Measurements from ENCODE around the gene TSC22D4. TPM values are rescaled to one million over a fixed set of nuclear protein-coding genes. Genes with fewer than 3 reads are reported as not detected.

Gene TSC22D4
- polyA plus RNA-seq, 1 of the 3 experiments (the other 2 are of a cell fraction) = 32.7 TPM

DNA sequence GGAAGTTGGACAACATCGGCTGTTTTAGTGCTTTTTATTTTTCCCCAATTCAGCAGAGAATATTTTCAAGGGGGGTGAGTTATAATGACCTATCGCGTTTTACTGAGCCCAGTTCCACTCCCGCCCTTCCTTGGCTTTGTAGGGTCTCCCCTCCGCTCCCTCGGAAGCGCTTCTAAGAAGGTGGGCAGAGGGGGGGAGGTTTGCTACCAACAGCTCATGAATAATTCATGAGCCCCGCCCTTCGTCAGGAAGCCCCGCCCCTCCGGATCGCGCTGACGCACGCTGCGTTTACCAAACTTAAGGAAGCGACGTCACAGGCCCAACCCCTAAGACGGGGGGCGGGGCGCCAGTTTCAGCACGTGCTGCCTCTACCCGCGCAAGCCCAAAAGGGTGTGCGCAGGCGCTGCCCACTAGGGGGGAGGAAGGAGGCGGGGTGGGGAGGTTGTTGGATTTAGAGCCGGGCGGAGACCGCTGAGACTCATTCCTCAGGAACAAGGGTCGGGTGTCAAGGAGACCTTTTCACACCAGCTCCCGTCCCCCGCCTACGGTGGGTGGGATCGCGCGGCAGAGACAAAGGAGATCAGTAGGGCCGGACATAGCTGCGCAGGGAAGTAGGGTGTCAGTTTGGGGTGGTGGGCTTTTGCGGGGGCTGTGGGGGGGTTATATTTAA is 49.9 kb downstream of the TSC22D4 start:
- H3K4me1 ChIP-seq (ENCODE audit: control insufficient read depth in 1 of 2, insufficient read depth in 2 of 2, low read depth in 1 of 2, low read length in 1 of 2) = peaks cover 17 to 39% of the 10 kb centered on the region in 2 experiments; a peak in 3 of 4 replicates
- H4K20me1 ChIP-seq (ENCODE audit: insufficient read depth) = peaks cover 13% of the 10 kb centered on the region
- peak overlapping the region; percentile 99 for H3K9ac ChIP-seq
- WGBS (ENCODE audit: low lambda C conversion rate) = under 1% methylated on average over 34 of the region's 40 CpGs
- H3K79me2 ChIP-seq (ENCODE audit: insufficient read depth) = peaks cover 45% of the 10 kb centered on the region
- peaks cover 28 to 32% of the 10 kb centered on the region in 2 experiments for H3K36me3 ChIP-seq (replicated peaks in 1 of 2; ENCODE audit: control insufficient read depth in 1 of 2, insufficient read depth in 2 of 2, low read length in 1 of 2)
- POLR2A ChIA-PET = interaction anchor here (0.6 to 3.3 kb wide), 26 partner anchors 8 to 1606 kb away, joined by 3 to 12 read pairs (median 4); partner anchors contain the start of genes ACTL6B, AP4M1, GPC2 and MCM7
- peak overlapping the region; percentile 78 to 95 for H3K4me3 ChIP-seq (ENCODE audit: low read depth in 2 of 2, low read length in 1 of 2)
- H3K27me3 ChIP-seq (ENCODE audit: insufficient read depth) = no peaks in the 10 kb centered on the region
- CTCF ChIA-PET = interaction anchor here (0.7 to 3.2 kb wide), 10 partner anchors 21 to 403 kb away, joined by 3 to 23 read pairs (median 4); partner anchors contain the start of genes NYAP1 and POP7
- DNase-seq = peak; percentile 96
- no peak overlapping the region for H2AFZ ChIP-seq (ENCODE audit: low read depth)
- peak overlapping the region; percentile 97 for H3K4me2 ChIP-seq
- H3F3A ChIP-seq (replicated peaks; ENCODE audit: insufficient read depth) = peaks cover 17% of the 10 kb centered on the region
- H3K9me3 ChIP-seq = no peaks in the 10 kb centered on the region
- H3K27ac ChIP-seq (ENCODE audit: low read depth in 2 of 2, low read length in 1 of 2) = peak overlapping the region; percentile 99 to 100
- H3K9me2 ChIP-seq = no peaks in the 10 kb centered on the region
- TF ChIP-seq, protein P1, sequence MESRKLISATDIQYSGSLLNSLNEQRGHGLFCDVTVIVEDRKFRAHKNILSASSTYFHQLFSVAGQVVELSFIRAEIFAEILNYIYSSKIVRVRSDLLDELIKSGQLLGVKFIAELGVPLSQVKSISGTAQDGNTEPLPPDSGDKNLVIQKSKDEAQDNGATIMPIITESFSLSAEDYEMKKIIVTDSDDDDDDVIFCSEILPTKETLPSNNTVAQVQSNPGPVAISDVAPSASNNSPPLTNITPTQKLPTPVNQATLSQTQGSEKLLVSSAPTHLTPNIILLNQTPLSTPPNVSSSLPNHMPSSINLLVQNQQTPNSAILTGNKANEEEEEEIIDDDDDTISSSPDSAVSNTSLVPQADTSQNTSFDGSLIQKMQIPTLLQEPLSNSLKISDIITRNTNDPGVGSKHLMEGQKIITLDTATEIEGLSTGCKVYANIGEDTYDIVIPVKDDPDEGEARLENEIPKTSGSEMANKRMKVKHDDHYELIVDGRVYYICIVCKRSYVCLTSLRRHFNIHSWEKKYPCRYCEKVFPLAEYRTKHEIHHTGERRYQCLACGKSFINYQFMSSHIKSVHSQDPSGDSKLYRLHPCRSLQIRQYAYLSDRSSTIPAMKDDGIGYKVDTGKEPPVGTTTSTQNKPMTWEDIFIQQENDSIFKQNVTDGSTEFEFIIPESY (IDR thresholded peaks at IDR 0.05; ENCODE audit: borderline replicate concordance, low read depth) = no peak; the same call in 1 of the 2 replicates
- TF ChIP-seq GABPA (IDR thresholded peaks at IDR 0.05; ENCODE audit: low read depth) = peak; percentile 68
- TF ChIP-seq JUND (IDR thresholded peaks at IDR 0.05) = 0 out of 2 replicates have a peak, but pooled peaks have one; percentile 3
- peak; percentile 69 for TF ChIP-seq CHD2 (IDR thresholded peaks at IDR 0.05; ENCODE audit: low read length, partially characterized antibody)
- peak; percentile 92 for TF ChIP-seq MXI1 (IDR thresholded peaks at IDR 0.05; ENCODE audit: low read depth, low read length)
- TF ChIP-seq SIN3A (IDR thresholded peaks at IDR 0.05; ENCODE audit: borderline replicate concordance, low read depth, low read length) = 0 out of 2 replicates have a peak, but pooled peaks have one; percentile 9
- TF ChIP-seq FOXJ3 (CRISPR knock-in tag; IDR thresholded peaks at IDR 0.05) = no peak; the same call in 1 of the 2 replicates
- TF ChIP-seq, protein P2, sequence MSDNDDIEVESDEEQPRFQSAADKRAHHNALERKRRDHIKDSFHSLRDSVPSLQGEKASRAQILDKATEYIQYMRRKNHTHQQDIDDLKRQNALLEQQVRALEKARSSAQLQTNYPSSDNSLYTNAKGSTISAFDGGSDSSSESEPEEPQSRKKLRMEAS (IDR thresholded peaks at IDR 0.05; ENCODE audit: low read depth) = peak; percentile 100
- TF ChIP-seq TCF12 (IDR thresholded peaks at IDR 0.05) = no peak
- no peak for TF ChIP-seq NFIC (IDR thresholded peaks at IDR 0.05; ENCODE audit: borderline replicate concordance)
- TF ChIP-seq TAF1 (IDR thresholded peaks at IDR 0.05; ENCODE audit: borderline replicate concordance, low read depth, low read length) = peak; percentile 90
- TF ChIP-seq, protein P3, sequence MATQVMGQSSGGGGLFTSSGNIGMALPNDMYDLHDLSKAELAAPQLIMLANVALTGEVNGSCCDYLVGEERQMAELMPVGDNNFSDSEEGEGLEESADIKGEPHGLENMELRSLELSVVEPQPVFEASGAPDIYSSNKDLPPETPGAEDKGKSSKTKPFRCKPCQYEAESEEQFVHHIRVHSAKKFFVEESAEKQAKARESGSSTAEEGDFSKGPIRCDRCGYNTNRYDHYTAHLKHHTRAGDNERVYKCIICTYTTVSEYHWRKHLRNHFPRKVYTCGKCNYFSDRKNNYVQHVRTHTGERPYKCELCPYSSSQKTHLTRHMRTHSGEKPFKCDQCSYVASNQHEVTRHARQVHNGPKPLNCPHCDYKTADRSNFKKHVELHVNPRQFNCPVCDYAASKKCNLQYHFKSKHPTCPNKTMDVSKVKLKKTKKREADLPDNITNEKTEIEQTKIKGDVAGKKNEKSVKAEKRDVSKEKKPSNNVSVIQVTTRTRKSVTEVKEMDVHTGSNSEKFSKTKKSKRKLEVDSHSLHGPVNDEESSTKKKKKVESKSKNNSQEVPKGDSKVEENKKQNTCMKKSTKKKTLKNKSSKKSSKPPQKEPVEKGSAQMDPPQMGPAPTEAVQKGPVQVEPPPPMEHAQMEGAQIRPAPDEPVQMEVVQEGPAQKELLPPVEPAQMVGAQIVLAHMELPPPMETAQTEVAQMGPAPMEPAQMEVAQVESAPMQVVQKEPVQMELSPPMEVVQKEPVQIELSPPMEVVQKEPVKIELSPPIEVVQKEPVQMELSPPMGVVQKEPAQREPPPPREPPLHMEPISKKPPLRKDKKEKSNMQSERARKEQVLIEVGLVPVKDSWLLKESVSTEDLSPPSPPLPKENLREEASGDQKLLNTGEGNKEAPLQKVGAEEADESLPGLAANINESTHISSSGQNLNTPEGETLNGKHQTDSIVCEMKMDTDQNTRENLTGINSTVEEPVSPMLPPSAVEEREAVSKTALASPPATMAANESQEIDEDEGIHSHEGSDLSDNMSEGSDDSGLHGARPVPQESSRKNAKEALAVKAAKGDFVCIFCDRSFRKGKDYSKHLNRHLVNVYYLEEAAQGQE (IDR thresholded peaks at IDR 0.05; ENCODE audit: low read depth, low read length) = 0 out of 2 replicates have a peak, but pooled peaks have one; percentile 8
- peak; percentile 75; the same call in 1 of the 2 replicates for TF ChIP-seq ELF1 (IDR thresholded peaks at IDR 0.05)
- TF ChIP-seq TEAD4 (IDR thresholded peaks at IDR 0.05; ENCODE audit: borderline replicate concordance, insufficient read depth) = no peak
- no peak; the same call in 1 of the 2 replicates for TF ChIP-seq FOSL2 (IDR thresholded peaks at IDR 0.05; ENCODE audit: borderline replicate concordance, low read depth)
- no peak for TF ChIP-seq MEF2A (IDR thresholded peaks at IDR 0.05; ENCODE audit: borderline replicate concordance, low read depth)
- TF ChIP-seq GATA2 (CRISPR knock-in tag; IDR thresholded peaks at IDR 0.05) = no peak
- TF ChIP-seq, protein P4, sequence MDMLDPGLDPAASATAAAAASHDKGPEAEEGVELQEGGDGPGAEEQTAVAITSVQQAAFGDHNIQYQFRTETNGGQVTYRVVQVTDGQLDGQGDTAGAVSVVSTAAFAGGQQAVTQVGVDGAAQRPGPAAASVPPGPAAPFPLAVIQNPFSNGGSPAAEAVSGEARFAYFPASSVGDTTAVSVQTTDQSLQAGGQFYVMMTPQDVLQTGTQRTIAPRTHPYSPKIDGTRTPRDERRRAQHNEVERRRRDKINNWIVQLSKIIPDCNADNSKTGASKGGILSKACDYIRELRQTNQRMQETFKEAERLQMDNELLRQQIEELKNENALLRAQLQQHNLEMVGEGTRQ (IDR thresholded peaks at IDR 0.05; ENCODE audit: borderline replicate concordance, low read depth, low read length) = peak; percentile 82
- TF ChIP-seq EP300 (IDR thresholded peaks at IDR 0.05; ENCODE audit: borderline replicate concordance in 1 of 2, low read depth in 1 of 2, low read length in 1 of 2) = peak in 1 of 2 experiments; percentile 61; a peak in 1 of 4 replicates
- TF ChIP-seq, protein P5, sequence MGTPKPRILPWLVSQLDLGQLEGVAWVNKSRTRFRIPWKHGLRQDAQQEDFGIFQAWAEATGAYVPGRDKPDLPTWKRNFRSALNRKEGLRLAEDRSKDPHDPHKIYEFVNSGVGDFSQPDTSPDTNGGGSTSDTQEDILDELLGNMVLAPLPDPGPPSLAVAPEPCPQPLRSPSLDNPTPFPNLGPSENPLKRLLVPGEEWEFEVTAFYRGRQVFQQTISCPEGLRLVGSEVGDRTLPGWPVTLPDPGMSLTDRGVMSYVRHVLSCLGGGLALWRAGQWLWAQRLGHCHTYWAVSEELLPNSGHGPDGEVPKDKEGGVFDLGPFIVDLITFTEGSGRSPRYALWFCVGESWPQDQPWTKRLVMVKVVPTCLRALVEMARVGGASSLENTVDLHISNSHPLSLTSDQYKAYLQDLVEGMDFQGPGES (IDR thresholded peaks at IDR 0.05; ENCODE audit: low read depth, low read length) = no peak
- TF ChIP-seq RAD21 (IDR thresholded peaks at IDR 0.05; ENCODE audit: low read length) = no peak; the same call in 1 of the 2 replicates
- TF ChIP-seq FOXM1 (IDR thresholded peaks at IDR 0.05; ENCODE audit: low read depth) = no peak
- TF ChIP-seq EZH2phosphoT487 (IDR thresholded peaks at IDR 0.05; ENCODE audit: borderline replicate concordance, low read depth) = no peak
- no peak; the same call in 1 of the 2 replicates for TF ChIP-seq YY1 (IDR thresholded peaks at IDR 0.05; ENCODE audit: low read depth)
